Activated T-cell treated with anti-CD3 and anti-CD28 coated beads for 24 hours (primary cell): Measurements from ENCODE around the gene SYNPO.

Experiments used
- DNase-seq: peaks from one replicate; pipeline ENCODE4 v3.0.0-alpha.2; 2020; ENCODE audit warnings: low read depth

The SYNPO gene

GRCh38 chr5:150625164-150625535 lies 15.3 kb upstream of the SYNPO start:
- DNase-seq = no peak

GRCh38 chr5:150625831-150626746 lies 14.4 kb upstream of the SYNPO start:
- DNase-seq = no peak

GRCh38 chr5:150626853-150627276 lies 13.6 kb upstream of the SYNPO start:
- no peak for DNase-seq

- no peak for DNase-seq
Measured at GRCh38 chr5:150627731-150628545, 12.5 kb upstream of the SYNPO start.

- DNase-seq = no peak
Measured at GRCh38 chr5:150628936-150629485, 11.4 kb upstream of the SYNPO start.

- no peak for DNase-seq
Measured at GRCh38 chr5:150630016-150630415, 10.4 kb upstream of the SYNPO start.

- no peak for DNase-seq
Measured at GRCh38 chr5:150630461-150631325, 9.8 kb upstream of the SYNPO start.

- no peak for DNase-seq
Measured at GRCh38 chr5:150631326-150631701, 9.1 kb upstream of the SYNPO start.

GRCh38 chr5:150632305-150633160 lies 7.9 kb upstream of the SYNPO start:
- DNase-seq = no peak

GRCh38 chr5:150633429-150633828 lies 7.0 kb upstream of the SYNPO start:
- DNase-seq = no peak

- DNase-seq = no peak
Measured at GRCh38 chr5:150636391-150637244, 3.8 kb upstream of the SYNPO start.

- DNase-seq = no peak
Measured at GRCh38 chr5:150637245-150638052, 3.0 kb upstream of the SYNPO start.

GRCh38 chr5:150638053-150638444 lies 2.4 kb upstream of the SYNPO start:
- DNase-seq = no peak

GRCh38 chr5:150638488-150639376 lies 1.7 kb upstream of the SYNPO start:
- DNase-seq = no peak

- no peak for DNase-seq
Measured at GRCh38 chr5:150639377-150639692, 1.1 kb upstream of the SYNPO start.

GRCh38 chr5:150639751-150640150 lies 709 bp upstream of the SYNPO start:
- DNase-seq = no peak

- no peak for DNase-seq
Measured at GRCh38 chr5:150641006-150641570, 628 bp downstream of the SYNPO start.
